Measurements from ENCODE around the gene MEF2A. TPM values are rescaled to one million over a fixed set of nuclear protein-coding genes. Genes with fewer than 3 reads are reported as not detected.
"Not testable (repeated sequence)": the region's sequence is repeated elsewhere in the genome, so short reads cannot be mapped to it uniquely, and the experiment has no call there.

The MEF2A gene
- total RNA-seq, 1 donor from 2014 or later, result 46.3 TPM

DNA sequence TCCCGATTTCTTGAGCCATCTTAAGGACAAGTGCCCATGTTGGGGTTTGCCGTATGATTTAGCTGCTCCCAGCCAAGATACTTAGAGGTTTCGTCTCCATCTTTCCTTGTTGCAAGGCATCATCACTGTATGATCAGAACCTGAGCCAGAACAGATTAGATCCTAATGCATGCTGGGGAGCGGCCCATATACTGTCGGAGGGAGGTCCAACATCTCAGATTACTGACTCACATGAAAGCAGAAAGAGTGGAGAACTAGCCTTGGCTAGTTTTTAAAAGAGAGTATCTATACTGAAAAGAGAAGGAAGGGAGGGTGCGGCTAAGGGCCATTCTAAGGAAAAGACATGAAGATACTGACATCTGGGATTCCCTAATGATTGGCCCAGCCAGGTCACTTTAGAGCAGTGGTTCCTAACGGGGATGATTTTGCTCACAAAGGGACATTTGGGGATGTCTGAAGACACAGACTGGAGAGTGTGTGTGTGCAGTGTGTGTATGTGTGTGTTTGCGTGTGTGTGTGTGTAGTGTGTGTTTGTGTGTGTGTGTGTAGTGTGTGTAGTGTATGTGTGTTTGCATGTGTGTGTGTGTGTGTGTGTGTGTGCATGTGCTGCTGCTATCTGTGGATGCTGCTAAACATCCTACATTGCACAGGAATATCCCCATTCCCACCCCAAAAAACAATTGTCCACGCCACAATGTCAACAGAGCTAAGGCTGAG lies 179.7 kb downstream of the MEF2A start:
- Histone ChIP-seq H2AFZ (ENCODE audit: low read depth, low read length) (no peak overlapping the region), H3K9me3 (ENCODE audit: insufficient read depth, low read depth, low read length) (no peaks in the 10 kb centered on the region), H4K20me1 (ENCODE audit: insufficient read depth, low read length) (no peaks in the 10 kb centered on the region), H3K27ac (ENCODE audit: low read depth, low read length) (no peak overlapping the region), H3K36me3 (ENCODE audit: insufficient read depth, low read length) (no peaks in the 10 kb centered on the region), H3K4me3 (ENCODE audit: insufficient read depth, low read depth, low read length) (no peak overlapping the region), H3K9ac (ENCODE audit: low read length) (no peak overlapping the region), H3K4me2 (ENCODE audit: low read length) (no peak overlapping the region), H3K4me1 (ENCODE audit: insufficient read depth, low read length) (no peaks in the 10 kb centered on the region), H3K79me2 (ENCODE audit: insufficient read depth, low read length) (no peaks in the 10 kb centered on the region), H3K27me3 (ENCODE audit: insufficient read depth, low read length) (peaks cover 3% of the 10 kb centered on the region)
- no peaks in the 10 kb centered on the region for H3K4me1 Mint-ChIP-seq (ENCODE audit: low read depth, unreplicated experiment)
- no peak overlapping the region for H3K4me3 Mint-ChIP-seq (ENCODE audit: unreplicated experiment)
- H3K27ac Mint-ChIP-seq (ENCODE audit: unreplicated experiment), result no peak overlapping the region
- H3K36me3 Mint-ChIP-seq (ENCODE audit: low read depth, unreplicated experiment), result no peaks in the 10 kb centered on the region
- TF ChIP-seq, protein P1, sequence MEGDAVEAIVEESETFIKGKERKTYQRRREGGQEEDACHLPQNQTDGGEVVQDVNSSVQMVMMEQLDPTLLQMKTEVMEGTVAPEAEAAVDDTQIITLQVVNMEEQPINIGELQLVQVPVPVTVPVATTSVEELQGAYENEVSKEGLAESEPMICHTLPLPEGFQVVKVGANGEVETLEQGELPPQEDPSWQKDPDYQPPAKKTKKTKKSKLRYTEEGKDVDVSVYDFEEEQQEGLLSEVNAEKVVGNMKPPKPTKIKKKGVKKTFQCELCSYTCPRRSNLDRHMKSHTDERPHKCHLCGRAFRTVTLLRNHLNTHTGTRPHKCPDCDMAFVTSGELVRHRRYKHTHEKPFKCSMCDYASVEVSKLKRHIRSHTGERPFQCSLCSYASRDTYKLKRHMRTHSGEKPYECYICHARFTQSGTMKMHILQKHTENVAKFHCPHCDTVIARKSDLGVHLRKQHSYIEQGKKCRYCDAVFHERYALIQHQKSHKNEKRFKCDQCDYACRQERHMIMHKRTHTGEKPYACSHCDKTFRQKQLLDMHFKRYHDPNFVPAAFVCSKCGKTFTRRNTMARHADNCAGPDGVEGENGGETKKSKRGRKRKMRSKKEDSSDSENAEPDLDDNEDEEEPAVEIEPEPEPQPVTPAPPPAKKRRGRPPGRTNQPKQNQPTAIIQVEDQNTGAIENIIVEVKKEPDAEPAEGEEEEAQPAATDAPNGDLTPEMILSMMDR (IDR thresholded peaks at IDR 0.05; ENCODE audit: insufficient read depth, low read depth, low read length), result no peak
- TF ChIP-seq EZH2 (IDR thresholded peaks at IDR 0.05; ENCODE audit: insufficient read depth, low read length), result no peak
- H3K9me3 Mint-ChIP-seq (ENCODE audit: unreplicated experiment), result peaks cover 4% of the 10 kb centered on the region
- H3K27me3 Mint-ChIP-seq (ENCODE audit: low read depth, unreplicated experiment), result peaks cover 13% of the 10 kb centered on the region
- DNase-seq (ENCODE audit: low read depth) (no peak), FAIRE-seq (no peak)

DNA sequence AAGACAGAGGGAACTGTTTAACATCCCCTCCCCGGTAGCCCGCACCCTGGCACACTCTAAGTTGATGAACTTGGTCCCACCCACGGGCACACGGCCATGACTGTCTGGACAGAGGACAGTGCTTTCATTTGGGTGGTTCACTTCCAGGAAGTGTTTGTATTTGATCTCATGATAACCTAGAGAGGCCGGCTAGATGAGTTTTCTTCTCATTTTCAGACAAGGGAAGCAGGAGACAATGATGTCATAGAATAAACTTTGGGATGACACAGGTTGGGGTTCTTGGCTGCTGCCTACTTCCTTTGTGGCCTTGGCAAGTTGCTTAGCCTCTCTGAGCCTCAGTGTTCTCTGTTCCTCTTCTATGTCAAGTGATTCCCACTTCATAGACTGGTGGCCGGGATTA lies 183.6 kb downstream of the MEF2A start:
- no peak overlapping the region for H3K4me2 ChIP-seq (ENCODE audit: low read length)
- H3K27me3 ChIP-seq (ENCODE audit: insufficient read depth, low read length), result peaks cover 3% of the 10 kb centered on the region
- H3K4me1 Mint-ChIP-seq (ENCODE audit: low read depth, unreplicated experiment), result no peaks in the 10 kb centered on the region
- peaks cover 16% of the 10 kb centered on the region for H3K27me3 Mint-ChIP-seq (ENCODE audit: low read depth, unreplicated experiment)
- H3K36me3 Mint-ChIP-seq (ENCODE audit: low read depth, unreplicated experiment), result no peaks in the 10 kb centered on the region
- H3K9me3 ChIP-seq (ENCODE audit: insufficient read depth, low read depth, low read length), result no peaks in the 10 kb centered on the region
- H3K4me1 ChIP-seq (ENCODE audit: insufficient read depth, low read length), result no peaks in the 10 kb centered on the region
- peaks cover 4% of the 10 kb centered on the region for H3K9me3 Mint-ChIP-seq (ENCODE audit: unreplicated experiment)
- H3K9ac ChIP-seq (ENCODE audit: low read length), result no peak overlapping the region
- H2AFZ ChIP-seq (ENCODE audit: low read depth, low read length), result no peak overlapping the region
- TF ChIP-seq EZH2 (IDR thresholded peaks at IDR 0.05; ENCODE audit: insufficient read depth, low read length), result no peak
- TF ChIP-seq, protein P1 (IDR thresholded peaks at IDR 0.05; ENCODE audit: insufficient read depth, low read depth, low read length), result no peak
- H3K4me3 ChIP-seq (ENCODE audit: insufficient read depth, low read depth, low read length), result no peak overlapping the region
- FAIRE-seq, result no peak
- H4K20me1 ChIP-seq (ENCODE audit: insufficient read depth, low read length), result no peaks in the 10 kb centered on the region
- H3K27ac Mint-ChIP-seq (ENCODE audit: unreplicated experiment), result no peak overlapping the region
- H3K4me3 Mint-ChIP-seq (ENCODE audit: unreplicated experiment), result no peak overlapping the region
- no peak for DNase-seq (ENCODE audit: low read depth)
- no peaks in the 10 kb centered on the region for H3K79me2 ChIP-seq (ENCODE audit: insufficient read depth, low read length)
- no peaks in the 10 kb centered on the region for H3K36me3 ChIP-seq (ENCODE audit: insufficient read depth, low read length)
- no peak overlapping the region for H3K27ac ChIP-seq (ENCODE audit: low read depth, low read length)

DNA sequence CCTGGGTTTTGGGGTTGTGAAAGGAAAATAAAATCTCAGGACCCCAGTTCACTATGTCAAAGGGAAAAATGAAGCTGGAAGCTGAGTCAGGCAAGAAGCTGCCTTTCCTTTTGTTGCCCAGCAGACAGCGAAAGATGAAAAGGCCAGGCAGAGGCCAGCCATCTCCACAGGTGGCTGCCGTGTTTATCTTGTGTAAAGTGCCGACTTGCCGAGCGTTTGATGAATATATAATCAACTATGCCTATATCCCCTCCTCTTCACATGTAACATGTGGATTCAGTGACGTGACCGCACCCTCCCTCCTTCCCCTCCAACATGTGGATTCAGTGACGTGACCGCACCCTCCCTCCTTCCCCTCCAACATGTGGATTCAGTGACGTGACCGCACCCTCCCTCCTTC lies 184.5 kb downstream of the MEF2A start:
- not testable (repeated sequence) for H3K9me3 Mint-ChIP-seq (ENCODE audit: unreplicated experiment); H3K4me3 Mint-ChIP-seq (ENCODE audit: unreplicated experiment); DNase-seq (ENCODE audit: low read depth); H2AFZ ChIP-seq (ENCODE audit: low read depth, low read length); H3K4me2 ChIP-seq (ENCODE audit: low read length); FAIRE-seq; H3K36me3 ChIP-seq (ENCODE audit: insufficient read depth, low read length); H3K4me1 ChIP-seq (ENCODE audit: insufficient read depth, low read length); H3K27me3 ChIP-seq (ENCODE audit: insufficient read depth, low read length); H3K36me3 Mint-ChIP-seq (ENCODE audit: low read depth, unreplicated experiment); H3K4me3 ChIP-seq (ENCODE audit: insufficient read depth, low read depth, low read length); H3K9ac ChIP-seq (ENCODE audit: low read length); H3K4me1 Mint-ChIP-seq (ENCODE audit: low read depth, unreplicated experiment); H3K27ac ChIP-seq (ENCODE audit: low read depth, low read length); H3K27ac Mint-ChIP-seq (ENCODE audit: unreplicated experiment); H4K20me1 ChIP-seq (ENCODE audit: insufficient read depth, low read length); H3K9me3 ChIP-seq (ENCODE audit: insufficient read depth, low read depth, low read length); H3K79me2 ChIP-seq (ENCODE audit: insufficient read depth, low read length)
- H3K27me3 Mint-ChIP-seq (ENCODE audit: low read depth, unreplicated experiment), result peaks cover 11% of the 10 kb centered on the region
